ENCODE results near the gene IRF4. TPM values are rescaled to one million over a fixed set of nuclear protein-coding genes. Genes with fewer than 3 reads are reported as not detected.

Gene IRF4
- polyA plus RNA-seq, 1 of the 3 experiments (the other 2 are of a cell fraction), result not detected

DNA sequence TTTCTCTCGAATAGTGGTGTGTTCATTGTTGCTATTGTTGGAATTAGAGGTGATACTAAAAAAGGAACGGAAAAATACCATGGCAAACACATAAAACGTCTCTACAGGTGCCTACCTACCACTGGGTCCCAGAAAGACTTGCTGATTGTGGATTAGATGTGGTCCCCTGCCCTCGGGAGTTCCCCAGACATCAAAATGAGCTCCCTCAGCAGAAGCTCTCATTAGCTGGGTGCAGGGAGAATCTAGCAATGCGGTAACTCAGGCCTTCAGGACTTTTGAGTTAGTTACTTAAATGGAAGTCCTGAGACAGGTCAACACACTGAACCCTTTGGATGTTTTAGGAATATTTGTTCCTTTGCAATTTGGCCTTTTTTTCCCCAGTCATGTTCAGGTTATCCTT lies 6.1 kb downstream of the IRF4 start (continued):
- no peak for TF ChIP-seq FOSL2 (IDR thresholded peaks at IDR 0.05; ENCODE audit: borderline replicate concordance, low read depth)

DNA sequence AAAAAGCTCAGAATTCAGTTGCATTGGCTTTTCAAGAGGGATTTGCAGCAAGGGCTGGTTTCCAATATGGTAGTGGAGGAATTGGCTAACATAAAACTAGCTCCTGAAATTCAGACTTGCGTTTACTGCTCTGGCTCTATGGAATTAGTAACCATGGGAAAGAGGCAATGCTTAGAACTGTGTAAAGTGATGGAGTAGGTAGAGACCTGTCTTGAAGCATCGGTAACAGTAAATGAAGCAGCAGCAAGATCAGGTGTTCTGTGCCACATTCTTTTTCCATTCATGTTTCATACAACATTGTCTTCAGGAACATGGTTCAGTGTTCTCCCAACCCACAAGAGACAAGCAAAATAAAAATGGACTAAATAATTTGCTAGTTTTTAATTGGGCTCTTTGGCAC lies 6.5 kb downstream of the IRF4 start:
- Histone ChIP-seq H4K20me1 (ENCODE audit: insufficient read depth) (no peaks in the 10 kb centered on the region), H3K79me2 (ENCODE audit: insufficient read depth) (no peaks in the 10 kb centered on the region), H3K4me2 (no peak overlapping the region), H3K27me3 (ENCODE audit: insufficient read depth) (peaks cover 85% of the 10 kb centered on the region), H3K4me1 (ENCODE audit: control insufficient read depth in 1 of 2, insufficient read depth in 2 of 2, low read depth in 1 of 2, low read length in 1 of 2) (no peaks in the 10 kb centered on the region), H3K4me3 (ENCODE audit: low read depth in 2 of 2, low read length in 1 of 2) (no peak overlapping the region), H3F3A (replicated peaks; ENCODE audit: insufficient read depth) (no peaks in the 10 kb centered on the region), H3K9ac (no peak overlapping the region), H3K27ac (ENCODE audit: low read depth in 2 of 2, low read length in 1 of 2) (no peak overlapping the region), H2AFZ (ENCODE audit: low read depth) (no peak overlapping the region), H3K9me2 (no peaks in the 10 kb centered on the region), H3K9me3 (no peaks in the 10 kb centered on the region), H3K36me3 (replicated peaks in 1 of 2; ENCODE audit: control insufficient read depth in 1 of 2, insufficient read depth in 2 of 2, low read length in 1 of 2) (no peaks in the 10 kb centered on the region)
- no peak for DNase-seq
- POLR2A ChIA-PET, result no interaction called here
- CTCF ChIA-PET, result interaction anchor here (0.6 to 1.8 kb wide), 2 partner anchors 11 to 229 kb away, joined by 3 to 8 read pairs; no protein-coding TSS in a partner anchor
- TF ChIP-seq, protein P1, sequence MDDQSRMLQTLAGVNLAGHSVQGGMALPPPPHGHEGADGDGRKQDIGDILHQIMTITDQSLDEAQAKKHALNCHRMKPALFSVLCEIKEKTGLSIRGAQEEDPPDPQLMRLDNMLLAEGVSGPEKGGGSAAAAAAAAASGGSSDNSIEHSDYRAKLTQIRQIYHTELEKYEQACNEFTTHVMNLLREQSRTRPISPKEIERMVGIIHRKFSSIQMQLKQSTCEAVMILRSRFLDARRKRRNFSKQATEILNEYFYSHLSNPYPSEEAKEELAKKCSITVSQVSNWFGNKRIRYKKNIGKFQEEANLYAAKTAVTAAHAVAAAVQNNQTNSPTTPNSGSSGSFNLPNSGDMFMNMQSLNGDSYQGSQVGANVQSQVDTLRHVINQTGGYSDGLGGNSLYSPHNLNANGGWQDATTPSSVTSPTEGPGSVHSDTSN (IDR thresholded peaks at IDR 0.05), result no peak
- TF ChIP-seq, protein P2, sequence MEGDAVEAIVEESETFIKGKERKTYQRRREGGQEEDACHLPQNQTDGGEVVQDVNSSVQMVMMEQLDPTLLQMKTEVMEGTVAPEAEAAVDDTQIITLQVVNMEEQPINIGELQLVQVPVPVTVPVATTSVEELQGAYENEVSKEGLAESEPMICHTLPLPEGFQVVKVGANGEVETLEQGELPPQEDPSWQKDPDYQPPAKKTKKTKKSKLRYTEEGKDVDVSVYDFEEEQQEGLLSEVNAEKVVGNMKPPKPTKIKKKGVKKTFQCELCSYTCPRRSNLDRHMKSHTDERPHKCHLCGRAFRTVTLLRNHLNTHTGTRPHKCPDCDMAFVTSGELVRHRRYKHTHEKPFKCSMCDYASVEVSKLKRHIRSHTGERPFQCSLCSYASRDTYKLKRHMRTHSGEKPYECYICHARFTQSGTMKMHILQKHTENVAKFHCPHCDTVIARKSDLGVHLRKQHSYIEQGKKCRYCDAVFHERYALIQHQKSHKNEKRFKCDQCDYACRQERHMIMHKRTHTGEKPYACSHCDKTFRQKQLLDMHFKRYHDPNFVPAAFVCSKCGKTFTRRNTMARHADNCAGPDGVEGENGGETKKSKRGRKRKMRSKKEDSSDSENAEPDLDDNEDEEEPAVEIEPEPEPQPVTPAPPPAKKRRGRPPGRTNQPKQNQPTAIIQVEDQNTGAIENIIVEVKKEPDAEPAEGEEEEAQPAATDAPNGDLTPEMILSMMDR (IDR thresholded peaks at IDR 0.05), result no peak
- TF ChIP-seq CHD2 (IDR thresholded peaks at IDR 0.05; ENCODE audit: low read length, partially characterized antibody), result no peak
- WGBS (ENCODE audit: low lambda C conversion rate), result 13% methylated on average over 2 of the region's 2 CpGs

DNA sequence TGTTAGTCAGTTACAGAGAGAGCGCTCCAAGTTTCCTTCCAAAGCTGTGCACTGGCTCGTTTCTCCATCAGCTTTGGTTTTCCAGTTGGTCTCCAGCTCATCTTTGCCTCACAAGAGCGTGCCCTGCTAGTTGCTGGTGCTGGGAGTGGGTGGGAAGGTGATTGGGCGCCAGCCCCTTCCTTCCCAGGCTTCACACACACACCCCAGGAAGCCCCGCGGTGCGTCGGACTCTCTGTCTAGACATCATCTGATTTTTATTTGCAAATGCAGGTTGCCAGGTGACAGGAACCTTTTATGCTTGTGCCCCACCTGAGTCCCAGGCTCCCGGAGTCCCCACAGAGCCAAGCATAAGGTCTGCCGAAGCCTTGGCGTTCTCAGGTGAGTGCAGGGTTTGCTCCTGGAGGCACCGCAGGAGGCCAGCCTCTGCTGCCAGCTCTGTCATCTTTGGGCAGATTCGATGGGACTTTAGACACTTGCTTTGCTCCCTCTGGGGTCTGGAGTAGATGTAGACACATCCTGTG lies 7.1 kb downstream of the IRF4 start:
- CTCF ChIA-PET, result interaction anchor here (1.8 kb wide), 1 partner anchor 11 kb away, joined by 8 read pairs; no protein-coding TSS in a partner anchor
- H3K27ac ChIP-seq (ENCODE audit: low read depth in 2 of 2, low read length in 1 of 2), result no peak overlapping the region
- H3K4me3 ChIP-seq (ENCODE audit: low read depth in 2 of 2, low read length in 1 of 2), result no peak overlapping the region
- H3K4me1 ChIP-seq (ENCODE audit: control insufficient read depth in 1 of 2, insufficient read depth in 2 of 2, low read depth in 1 of 2, low read length in 1 of 2), result no peaks in the 10 kb centered on the region
- no peaks in the 10 kb centered on the region for H3K9me3 ChIP-seq
- no peak overlapping the region for H3K9ac ChIP-seq
- TF ChIP-seq JUND (IDR thresholded peaks at IDR 0.05) (no peak), RXRA (IDR thresholded peaks at IDR 0.05; ENCODE audit: borderline replicate concordance, low read depth) (no peak), FOXM1 (IDR thresholded peaks at IDR 0.05; ENCODE audit: low read depth) (no peak), GABPA (IDR thresholded peaks at IDR 0.05; ENCODE audit: low read depth) (no peak), GATA2 (CRISPR knock-in tag; IDR thresholded peaks at IDR 0.05) (no peak)
- H3K36me3 ChIP-seq (replicated peaks in 1 of 2; ENCODE audit: control insufficient read depth in 1 of 2, insufficient read depth in 2 of 2, low read length in 1 of 2), result no peaks in the 10 kb centered on the region
- H2AFZ ChIP-seq (ENCODE audit: low read depth), result no peak overlapping the region
- no peaks in the 10 kb centered on the region for H3K9me2 ChIP-seq
- H3K79me2 ChIP-seq (ENCODE audit: insufficient read depth), result no peaks in the 10 kb centered on the region
- peaks cover 87% of the 10 kb centered on the region for H3K27me3 ChIP-seq (ENCODE audit: insufficient read depth)
- 29% methylated on average over 10 of the region's 13 CpGs for WGBS (ENCODE audit: low lambda C conversion rate)
- no peak for DNase-seq
- no peaks in the 10 kb centered on the region for H4K20me1 ChIP-seq (ENCODE audit: insufficient read depth)
- POLR2A ChIA-PET, result no interaction called here
- H3F3A ChIP-seq (replicated peaks; ENCODE audit: insufficient read depth), result no peaks in the 10 kb centered on the region
- no peak overlapping the region for H3K4me2 ChIP-seq

Measured in SK-N-SH (cell line).